GM19438 (cell line): ENCODE data around the gene ASCC3.
"Not testable (repeated sequence)": the region's sequence is repeated elsewhere in the genome, so short reads cannot be mapped to it uniquely, and the experiment has no call there.

Source experiments
- ATAC-seq: cut with Tn5 transposase; IDR thresholded peaks from one replicate; pipeline ENCODE4 v1.9.1; 2021; ENCODE audit warnings: low read depth; ENCODE audit not compliant: unreplicated experiment

The ASCC3 gene

DNA sequence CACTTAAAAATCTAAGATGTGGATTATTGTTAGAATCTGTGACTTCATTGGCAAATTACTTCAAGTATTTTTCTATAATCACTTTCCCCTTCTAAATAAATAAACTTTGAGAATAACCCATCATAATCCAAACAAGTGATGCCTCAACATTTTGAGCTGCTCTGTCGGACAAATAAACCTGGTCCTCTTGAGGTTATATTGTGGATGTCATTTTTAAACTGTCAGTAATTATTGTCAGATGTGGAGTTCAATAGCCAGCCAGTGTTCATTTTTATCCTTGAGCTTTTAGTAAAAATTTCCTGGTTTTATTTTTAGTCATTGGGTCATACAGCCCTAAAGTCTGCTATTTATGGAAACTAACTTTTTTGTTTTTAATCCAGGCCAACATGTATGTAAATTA, 9.5 kb upstream of the ASCC3 start:
- ATAC-seq: not testable (repeated sequence)

GRCh38 chr6:100889351-100889750, 8.2 kb upstream of the ASCC3 start:
- no peak for ATAC-seq

DNA sequence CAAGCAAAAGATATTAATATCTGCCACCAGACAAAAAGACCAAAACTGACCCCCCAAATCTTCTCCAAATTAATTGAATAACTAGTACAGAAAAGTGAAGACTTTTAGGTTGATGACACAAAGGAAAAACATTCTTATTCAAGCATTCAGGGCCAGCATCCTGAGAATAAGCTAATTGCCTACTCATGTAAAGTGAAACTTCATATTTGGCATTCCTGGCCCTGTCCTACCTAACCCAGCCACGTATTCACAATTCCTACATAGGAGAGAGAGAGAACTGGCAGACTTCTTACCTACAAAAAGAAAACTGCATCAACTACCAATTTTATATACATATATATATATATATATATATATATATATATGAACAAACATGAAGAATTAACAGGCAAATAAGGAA, 4.9 kb upstream of the ASCC3 start:
- no peak for ATAC-seq

GRCh38 chr6:100883347-100883746, 2.2 kb upstream of the ASCC3 start:
- no peak for ATAC-seq

GRCh38 chr6:100881707-100882040, 545 bp upstream of the ASCC3 start:
- peak; percentile 7 for ATAC-seq

DNA sequence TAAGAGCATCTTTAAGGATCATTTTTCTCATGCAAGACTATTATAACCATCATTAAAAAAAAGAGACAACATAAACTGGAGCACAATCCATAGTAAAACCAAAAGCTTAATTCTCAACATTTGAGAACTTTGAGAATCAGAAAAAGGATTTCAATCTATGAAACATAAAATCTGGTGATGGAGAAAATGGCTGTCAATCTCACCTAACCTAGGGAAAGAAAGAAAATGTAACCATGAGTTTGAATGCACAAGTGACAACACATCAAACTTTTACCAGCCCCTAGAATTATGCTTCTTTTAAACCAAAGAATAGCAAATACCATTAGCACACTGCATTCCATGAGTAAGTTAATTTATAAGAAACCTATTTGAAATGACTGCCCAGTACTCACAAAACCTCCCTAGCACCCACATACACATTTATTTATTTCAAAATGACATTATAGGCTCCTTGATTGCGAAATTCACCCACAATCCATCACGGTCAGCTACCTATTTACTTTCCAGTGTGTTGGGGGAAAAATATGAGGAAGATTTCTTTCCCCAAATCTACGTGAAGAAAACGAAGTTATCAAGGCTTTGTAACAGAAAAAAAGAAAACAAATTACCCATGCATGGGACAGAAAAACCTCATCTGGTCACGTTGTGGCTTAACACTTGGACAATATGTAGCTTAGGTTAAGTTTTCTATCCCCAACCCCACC, 828 bp downstream of the ASCC3 start:
- no peak for ATAC-seq

- no peak for ATAC-seq
These were observed 1.8 kb downstream of the ASCC3 start for GRCh38 chr6:100879317-100879716.

- ATAC-seq: no peak
These were observed 3.3 kb downstream of the ASCC3 start for GRCh38 chr6:100877851-100878250.

DNA sequence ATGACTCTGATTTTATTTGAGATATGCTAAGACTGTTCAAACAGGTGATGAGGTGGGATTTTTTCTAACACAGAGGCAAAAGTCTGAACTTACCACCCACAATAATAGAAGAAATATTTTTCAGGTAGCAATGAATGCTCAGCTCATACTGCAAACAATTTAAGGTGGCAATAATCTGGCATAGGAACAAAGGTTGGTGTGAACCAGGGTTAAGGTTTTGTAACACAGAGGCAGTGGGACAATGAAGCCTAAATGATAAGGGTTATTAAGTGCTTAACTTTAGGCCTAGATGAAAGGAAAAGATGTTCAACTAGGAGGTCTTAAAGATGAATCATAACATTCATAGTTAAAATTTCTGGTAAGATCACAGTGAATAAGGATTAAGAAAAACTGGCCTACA, 4.9 kb downstream of the ASCC3 start:
- no peak for ATAC-seq

DNA sequence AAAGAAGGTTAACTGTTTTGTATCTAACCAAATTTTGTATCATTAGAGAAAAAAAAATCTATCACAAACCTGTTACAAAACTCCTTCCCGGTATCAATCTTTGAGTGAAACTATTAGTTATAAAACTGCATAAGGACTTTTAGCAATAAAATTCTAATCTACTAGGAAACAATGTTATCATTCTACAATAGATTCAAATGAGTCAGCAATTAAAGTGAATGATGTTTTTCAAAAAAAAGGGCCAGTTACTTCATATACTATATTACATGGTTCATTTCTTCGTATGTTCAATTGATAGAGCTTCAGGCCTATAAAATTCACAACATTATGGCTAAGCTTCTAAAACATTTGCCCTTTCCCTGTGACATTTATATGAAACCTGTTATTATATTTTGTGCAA, 15.6 kb downstream of the ASCC3 start:
- no peak for ATAC-seq

- ATAC-seq: no peak
These were observed 19.1 kb downstream of the ASCC3 start for GRCh38 chr6:100862063-100862462.

DNA sequence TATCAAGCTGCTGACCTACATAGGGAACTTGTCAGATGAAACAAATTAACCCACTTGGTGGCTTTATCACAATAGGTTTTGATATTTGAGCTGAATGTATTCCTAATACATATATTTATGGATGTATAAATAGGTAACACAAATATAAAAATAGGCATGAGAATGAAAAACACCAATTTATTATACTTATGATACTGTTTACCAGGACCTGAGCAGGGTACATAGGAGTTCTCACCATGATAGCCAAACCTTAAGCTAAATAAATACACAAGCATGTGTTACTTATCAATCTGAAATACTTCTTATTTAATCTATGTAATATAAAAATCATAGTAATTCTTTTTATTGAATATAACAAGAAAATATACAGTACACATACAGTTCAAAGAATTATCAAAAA, 25.0 kb downstream of the ASCC3 start:
- ATAC-seq: no peak

GRCh38 chr6:100851819-100852218, 29.3 kb downstream of the ASCC3 start:
- no peak for ATAC-seq

DNA sequence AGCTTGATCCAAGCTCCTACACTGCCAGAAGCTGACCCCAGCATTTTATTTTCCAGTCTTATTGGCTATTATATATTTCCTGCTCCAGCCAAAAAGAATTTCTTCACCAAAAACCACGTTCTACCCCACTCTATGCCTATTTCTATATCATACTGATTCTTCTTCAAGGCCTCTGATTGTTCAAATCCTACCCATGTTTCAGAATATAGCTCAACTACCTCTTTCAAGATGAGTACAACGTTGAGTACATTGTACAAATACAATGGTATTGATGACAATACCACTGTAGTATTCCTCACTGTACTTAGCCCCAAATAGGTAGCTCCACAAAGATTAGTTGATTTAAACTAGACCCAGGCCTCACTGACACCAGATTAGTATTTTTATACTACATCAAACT, 31.0 kb downstream of the ASCC3 start:
- ATAC-seq: no peak

DNA sequence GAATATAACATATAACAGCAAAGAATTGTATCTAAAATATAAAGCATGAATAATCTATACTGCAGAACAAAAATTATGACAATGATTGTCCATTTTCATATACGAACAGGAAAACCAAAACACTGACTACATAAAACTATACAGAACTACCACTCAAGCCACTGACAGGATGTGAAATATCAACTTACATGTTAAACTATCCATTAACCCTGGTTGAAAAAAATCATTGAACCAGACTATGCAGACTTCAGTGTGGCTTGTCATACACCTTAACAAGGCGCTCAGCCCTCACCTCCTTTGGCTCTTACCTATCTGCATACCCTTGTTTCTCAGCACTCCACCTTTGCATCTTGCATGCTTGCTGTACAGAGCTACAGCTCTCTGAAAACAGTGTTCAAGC, 34.9 kb downstream of the ASCC3 start:
- ATAC-seq: peak; percentile 85

- no peak for ATAC-seq
These were observed 35.5 kb downstream of the ASCC3 start for GRCh38 chr6:100845676-100846075.

DNA sequence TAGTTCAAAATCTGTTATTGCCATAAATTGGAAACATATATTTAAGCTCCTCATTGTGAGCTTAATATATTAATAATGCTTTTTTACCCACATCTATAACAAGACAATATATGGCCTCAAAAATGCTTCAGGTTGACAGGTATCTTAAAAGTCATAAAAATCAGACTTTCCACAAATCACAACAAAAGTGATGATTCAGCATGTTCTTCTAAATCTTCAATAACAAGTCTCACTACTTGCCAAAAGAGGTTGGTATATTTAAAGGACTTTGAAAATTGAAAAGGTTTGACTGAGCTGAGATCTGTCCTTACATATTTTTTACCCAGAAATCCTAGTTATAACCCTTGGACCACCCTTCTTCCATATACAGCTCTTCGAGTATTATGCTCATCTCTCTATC, 41.7 kb downstream of the ASCC3 start:
- ATAC-seq: no peak

DNA sequence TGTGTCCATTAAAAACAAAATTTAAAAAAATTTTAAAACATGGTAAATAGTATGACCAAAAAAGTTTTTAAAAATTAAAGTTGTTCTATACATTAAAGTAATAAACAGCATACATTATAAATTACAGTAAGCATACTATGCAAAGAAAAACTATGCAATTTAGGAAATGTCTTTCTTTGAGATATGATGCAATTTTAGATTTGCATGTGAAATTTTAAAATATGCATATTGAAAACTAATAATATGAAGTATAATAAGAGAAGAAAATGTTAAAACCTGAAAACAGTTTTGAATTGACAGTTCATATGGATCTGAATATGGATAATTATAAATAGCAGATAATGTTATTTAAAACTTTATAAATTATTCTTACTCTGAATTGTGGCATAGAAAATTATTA, 43.1 kb downstream of the ASCC3 start:
- ATAC-seq: no peak

GRCh38 chr6:100833972-100834574, 47.1 kb downstream of the ASCC3 start:
- no peak for ATAC-seq

DNA sequence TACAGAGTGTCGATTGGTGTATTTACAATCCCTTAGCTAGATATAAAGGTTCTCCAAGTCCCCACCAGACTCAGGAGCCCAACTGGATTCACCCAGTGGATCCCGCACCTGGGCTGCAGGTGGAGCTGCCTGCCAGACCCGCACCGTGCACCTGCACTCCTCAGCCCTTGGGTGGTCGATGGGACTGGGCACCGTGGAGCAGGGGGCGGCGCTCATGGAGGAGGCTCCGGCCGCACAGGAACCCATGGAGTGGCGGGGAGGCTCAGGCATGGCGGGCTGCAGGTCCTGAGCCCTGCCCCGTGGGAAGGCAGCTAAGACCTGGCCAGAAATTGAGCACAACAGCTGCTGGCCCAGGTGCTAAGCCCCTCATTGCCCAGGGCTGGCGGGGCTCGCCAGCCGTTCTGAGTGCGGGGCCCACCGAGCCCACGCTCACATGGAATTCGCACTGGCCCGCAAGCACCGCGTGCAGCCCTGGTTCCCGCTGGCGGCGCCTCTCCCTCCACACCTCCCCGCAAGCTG, 52.0 kb downstream of the ASCC3 start:
- ATAC-seq: not testable (repeated sequence)

DNA sequence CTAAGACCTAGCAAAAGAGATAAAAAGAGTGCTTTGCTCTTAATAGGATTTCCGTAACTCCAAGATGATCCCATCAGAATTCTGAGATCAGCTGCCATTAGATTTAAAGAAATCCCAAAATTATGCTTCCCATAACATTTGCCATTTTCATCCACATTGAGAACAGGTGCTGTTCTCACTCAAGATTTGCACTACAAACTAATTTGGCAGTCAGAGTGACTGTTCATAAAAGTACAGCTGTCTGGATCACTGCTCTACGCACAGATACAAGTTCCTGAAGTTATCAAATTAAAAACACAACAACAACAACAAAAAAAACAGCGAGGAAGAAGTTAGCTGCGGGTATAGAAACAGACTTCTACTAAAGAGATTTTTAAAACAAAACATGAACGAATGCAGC, 58.1 kb downstream of the ASCC3 start:
- no peak for ATAC-seq

DNA sequence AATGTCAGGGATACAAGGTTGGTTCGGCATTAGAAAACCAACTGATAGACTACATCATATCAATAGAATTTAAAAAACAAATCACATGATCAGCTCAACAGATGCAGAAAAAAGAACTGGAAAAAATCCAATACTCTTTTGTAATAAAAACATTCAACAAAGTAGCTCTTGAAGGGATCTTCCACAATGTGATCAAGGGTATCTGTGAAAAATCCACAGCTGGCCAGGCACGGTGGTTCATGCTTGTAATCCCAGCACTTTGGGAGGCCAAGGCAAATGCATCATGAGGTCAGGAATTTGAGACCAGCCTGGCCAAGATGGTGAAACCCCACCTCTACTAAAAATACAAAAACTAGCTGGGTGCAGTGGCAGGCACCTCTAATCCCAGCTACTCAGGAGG, 63.1 kb downstream of the ASCC3 start:
- no peak for ATAC-seq
